Activated T-cell treated with anti-CD3 and anti-CD28 coated beads, Interleukin-2, amount 50 U/mL, for 4 hours (primary cell): ENCODE results near the gene ATP6V1F. TPM values are rescaled to one million over a fixed set of nuclear protein-coding genes. Genes with fewer than 3 reads are reported as not detected.
A peak's percentile ranks its signal among the peaks of the same experiment; 100 is the strongest.

Source experiments
- ATAC-seq, 2 donors: fragments of 200-7000 bp; cut with Tn5 transposase; one replicate each; pipeline ENCODE4 v1.10.0; 2021
- DNase-seq: peaks from one replicate; pipeline ENCODE4 v3.0.0-alpha.2; 2020
- H3K27me3 Mint-ChIP-seq: one replicate; pipeline ENCODE4 v1.8.0; 2021; ENCODE audit warnings: low read depth, mixed read lengths
- H3K36me3 Mint-ChIP-seq: one replicate; pipeline ENCODE4 v1.8.0; 2022; ENCODE audit warnings: mixed read lengths; ENCODE audit not compliant: insufficient read depth
- H3K4me1 Mint-ChIP-seq: one replicate; pipeline ENCODE4 v1.8.0; 2021; ENCODE audit warnings: low read depth, mixed read lengths
- H3K4me3 Mint-ChIP-seq: one replicate; pipeline ENCODE4 v1.8.0; 2021; ENCODE audit warnings: mild to moderate bottlenecking, moderate library complexity, mixed read lengths
- H3K9me3 Mint-ChIP-seq: one replicate; pipeline ENCODE4 v1.8.0; 2021; ENCODE audit warnings: mixed read lengths
- total RNA-seq, 3 donors: library from RNA; stranded (reverse); gene quantifications; one replicate each; pipeline ENCODE4 v1.2.1, GENCODE V29; 2021

Gene ATP6V1F
- total RNA-seq, 3 donors from 2014 or later: 120 to 137 (median 127) TPM

- Mint-ChIP-seq H3K9me3 (no peaks in the 10 kb centered on the region), H3K36me3 (no peaks in the 10 kb centered on the region), H3K4me1 (no peaks in the 10 kb centered on the region), H3K27me3 (peaks cover 2% of the 10 kb centered on the region), H3K4me3 (no peak overlapping the region)
- DNase-seq (no peak), ATAC-seq (no peak)
Measured at GRCh38 chr7:128876978-128877755, 14.5 kb downstream of the ATP6V1F start.

GRCh38 chr7:128877756-128878120 is 15.1 kb downstream of the ATP6V1F start:
- Mint-ChIP-seq H3K9me3 (no peaks in the 10 kb centered on the region), H3K27me3 (peaks cover 2% of the 10 kb centered on the region), H3K4me3 (no peak overlapping the region), H3K36me3 (no peaks in the 10 kb centered on the region), H3K4me1 (no peaks in the 10 kb centered on the region)
- no peak for DNase-seq
- ATAC-seq: no peak

GRCh38 chr7:128878226-128879105 is 15.8 kb downstream of the ATP6V1F start:
- Mint-ChIP-seq H3K27me3 (peaks cover 2% of the 10 kb centered on the region), H3K9me3 (no peaks in the 10 kb centered on the region), H3K36me3 (no peaks in the 10 kb centered on the region), H3K4me1 (peaks cover under 1% of the 10 kb centered on the region), H3K4me3 (no peak overlapping the region)
- ATAC-seq (no peak), DNase-seq (no peak)

GRCh38 chr7:128879461-128879938 is 16.8 kb downstream of the ATP6V1F start:
- H3K4me3 Mint-ChIP-seq: no peak overlapping the region
- no peaks in the 10 kb centered on the region for H3K36me3 Mint-ChIP-seq
- ATAC-seq: no peak

GRCh38 chr7:128879939-128880746 is 17.5 kb downstream of the ATP6V1F start:
- no peak for ATAC-seq
- Mint-ChIP-seq H3K36me3 (no peaks in the 10 kb centered on the region), H3K9me3 (no peaks in the 10 kb centered on the region), H3K4me1 (peaks cover 1% of the 10 kb centered on the region), H3K4me3 (no peak overlapping the region), H3K27me3 (peaks cover 8% of the 10 kb centered on the region)
- no peak for DNase-seq

More at GRCh38 chr7:128879461-128879938, 16.8 kb downstream of the ATP6V1F start:
- H3K9me3 Mint-ChIP-seq: no peaks in the 10 kb centered on the region
- peaks cover 1% of the 10 kb centered on the region for H3K4me1 Mint-ChIP-seq
- H3K27me3 Mint-ChIP-seq: peaks cover 6% of the 10 kb centered on the region
- DNase-seq: no peak

- no peaks in the 10 kb centered on the region for H3K9me3 Mint-ChIP-seq
- ATAC-seq (no peak), DNase-seq (no peak)
- no peak overlapping the region for H3K4me3 Mint-ChIP-seq
- no peaks in the 10 kb centered on the region for H3K36me3 Mint-ChIP-seq
- peaks cover 1% of the 10 kb centered on the region for H3K4me1 Mint-ChIP-seq
- H3K27me3 Mint-ChIP-seq: peaks cover 10% of the 10 kb centered on the region
Measured at GRCh38 chr7:128880791-128881457, 18.3 kb downstream of the ATP6V1F start.

- peaks cover 1% of the 10 kb centered on the region for H3K4me1 Mint-ChIP-seq
- H3K4me3 Mint-ChIP-seq: no peak overlapping the region
- H3K9me3 Mint-ChIP-seq: no peaks in the 10 kb centered on the region
- H3K36me3 Mint-ChIP-seq: no peaks in the 10 kb centered on the region
- H3K27me3 Mint-ChIP-seq: peaks cover 10% of the 10 kb centered on the region
- ATAC-seq (no peak), DNase-seq (no peak)
Measured at GRCh38 chr7:128881458-128882125, 18.9 kb downstream of the ATP6V1F start.

GRCh38 chr7:128882134-128882533 is 19.5 kb downstream of the ATP6V1F start:
- ATAC-seq: no peak
- no peak for DNase-seq
- H3K36me3 Mint-ChIP-seq: no peaks in the 10 kb centered on the region
- no peak overlapping the region for H3K4me3 Mint-ChIP-seq
- peaks cover 10% of the 10 kb centered on the region for H3K27me3 Mint-ChIP-seq
- peaks cover 1% of the 10 kb centered on the region for H3K4me1 Mint-ChIP-seq
- no peaks in the 10 kb centered on the region for H3K9me3 Mint-ChIP-seq

- Mint-ChIP-seq H3K4me3 (peak overlapping the region; percentile 16), H3K4me1 (peaks cover 1% of the 10 kb centered on the region), H3K9me3 (no peaks in the 10 kb centered on the region), H3K36me3 (no peaks in the 10 kb centered on the region), H3K27me3 (peaks cover 10% of the 10 kb centered on the region)
- ATAC-seq: peak; percentile 87 to 90
- DNase-seq: peak; percentile 88
Measured at GRCh38 chr7:128883622-128884448, 21.2 kb downstream of the ATP6V1F start.

GRCh38 chr7:128884561-128885369 is 22.1 kb downstream of the ATP6V1F start:
- ATAC-seq (no peak), DNase-seq (no peak)
- H3K4me3 Mint-ChIP-seq: no peak overlapping the region
- H3K9me3 Mint-ChIP-seq: no peaks in the 10 kb centered on the region
- peaks cover 12% of the 10 kb centered on the region for H3K27me3 Mint-ChIP-seq
- H3K4me1 Mint-ChIP-seq: peaks cover 1% of the 10 kb centered on the region
- no peaks in the 10 kb centered on the region for H3K36me3 Mint-ChIP-seq

- Mint-ChIP-seq H3K4me1 (peaks cover 1% of the 10 kb centered on the region), H3K9me3 (no peaks in the 10 kb centered on the region), H3K27me3 (peaks cover 16% of the 10 kb centered on the region), H3K36me3 (no peaks in the 10 kb centered on the region), H3K4me3 (no peak overlapping the region)
- ATAC-seq (no peak), DNase-seq (no peak)
Measured at GRCh38 chr7:128885370-128886187, 22.9 kb downstream of the ATP6V1F start.
